GM20431 (cell line): ENCODE measurements around the gene TGFB3.
"Not testable (repeated sequence)": the region's sequence is repeated elsewhere in the genome, so short reads cannot be mapped to it uniquely, and the experiment has no call there.

Experiments used
- in situ Hi-C: fragments of 300-500 bp; cut with MseI, MboI; formaldehyde crosslinking; loops from one replicate; pipeline ENCODE4 v1.15.0; 2020; ENCODE audit warnings: low sequenced_read_pairs; ENCODE audit not compliant: unreplicated experiment

Gene TGFB3

DNA sequence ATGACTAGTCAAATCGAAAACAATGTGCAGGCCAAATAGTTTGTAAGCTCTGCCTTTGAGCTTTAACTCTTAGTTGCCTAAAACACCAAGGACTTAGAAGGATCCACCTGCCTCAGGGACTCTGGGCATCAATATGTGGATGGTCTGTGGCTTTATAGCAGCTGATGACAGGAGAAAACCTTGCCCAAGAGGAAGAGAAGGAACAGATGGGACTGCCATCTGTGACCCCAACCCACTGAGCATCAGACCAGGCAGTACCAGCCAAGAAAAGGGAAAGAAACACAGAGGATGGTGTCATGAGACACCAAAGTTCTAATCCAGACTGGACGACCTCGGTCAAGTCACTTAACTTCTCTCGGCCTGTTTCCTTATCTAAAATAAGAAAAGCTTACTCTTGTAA, 12.7 kb downstream of the TGFB3 start:
- in situ Hi-C loops, result no loop called here

DNA sequence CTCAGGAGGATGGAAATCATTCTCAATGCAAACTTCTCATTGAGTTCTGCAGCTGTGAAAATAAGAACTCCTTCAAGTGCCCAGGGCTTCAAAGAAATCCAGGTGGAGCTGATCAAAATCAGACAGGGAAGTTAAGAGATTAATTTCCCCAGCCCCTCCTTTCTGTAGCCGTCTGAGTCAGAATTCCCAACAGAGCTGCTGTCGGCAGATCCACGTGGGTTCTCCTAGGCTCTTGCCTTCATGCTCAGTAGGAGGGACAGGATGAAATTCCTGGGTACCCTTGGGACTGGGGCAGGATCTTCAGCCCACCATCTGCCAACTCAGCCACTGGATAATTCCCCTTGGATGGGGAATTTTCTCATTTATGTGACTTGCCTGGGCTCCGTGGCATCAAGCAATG, 13.3 kb downstream of the TGFB3 start:
- in situ Hi-C loops, result no loop called here

DNA sequence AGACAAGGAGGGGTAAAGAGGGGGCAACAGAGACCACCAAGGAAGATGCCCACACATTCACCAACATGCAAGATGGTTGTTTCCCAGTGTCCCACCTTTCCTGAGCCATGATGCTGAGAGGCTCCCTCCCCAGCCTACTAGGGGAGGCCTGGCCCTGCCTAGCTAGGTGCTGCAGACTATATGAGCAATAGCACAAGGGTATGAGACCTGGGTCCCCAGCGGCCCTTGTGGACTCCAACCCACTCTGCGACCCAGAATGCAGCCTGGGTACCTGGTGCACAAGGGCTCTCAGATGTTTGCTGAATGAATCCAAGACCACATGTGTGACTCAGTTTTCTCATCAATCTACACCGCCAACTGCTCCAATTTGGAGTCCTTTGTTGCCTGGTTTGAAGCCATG, 13.9 kb downstream of the TGFB3 start:
- in situ Hi-C loops, result no loop called here

DNA sequence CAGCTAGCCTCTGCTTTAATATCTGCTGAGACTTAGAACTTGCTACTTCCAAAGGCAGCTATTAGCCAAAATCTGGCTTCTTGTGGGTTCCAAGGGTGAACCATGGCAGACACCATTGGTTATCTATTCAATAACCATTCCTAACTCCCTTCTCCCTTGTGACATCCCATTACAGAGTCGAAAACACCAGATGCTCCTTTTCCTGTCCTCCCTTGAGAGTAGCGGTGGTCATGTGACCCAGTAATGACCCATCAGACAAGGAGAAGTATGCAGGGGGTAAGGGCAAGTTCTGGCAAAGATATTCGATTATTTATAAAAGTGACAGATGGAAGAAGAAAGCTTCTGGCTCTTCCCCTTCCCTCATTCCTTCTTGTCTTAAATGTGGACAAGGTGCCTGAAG, 20.1 kb downstream of the TGFB3 start:
- in situ Hi-C loops, result no loop called here

DNA sequence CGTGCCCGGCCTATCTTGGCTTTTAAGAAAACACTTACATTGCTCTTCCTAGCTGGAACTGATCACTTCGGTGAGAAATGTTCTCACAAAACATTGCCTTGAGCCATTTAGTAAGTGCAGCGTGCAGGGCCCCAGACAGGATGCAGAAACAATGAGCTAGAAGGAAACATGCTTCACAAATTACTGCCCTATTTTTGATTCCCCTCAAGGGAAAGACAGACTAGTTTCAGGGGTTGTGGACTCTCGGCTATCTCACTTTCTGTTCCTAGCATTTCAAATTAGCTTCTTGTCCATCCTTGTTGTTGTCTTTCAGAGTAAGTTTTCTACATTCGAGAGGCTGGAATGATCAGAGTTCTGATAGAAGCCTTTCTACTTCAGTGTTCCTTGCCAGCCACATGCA, 21.6 kb downstream of the TGFB3 start:
- in situ Hi-C loops, result no loop called here

- in situ Hi-C loops, result no loop called here
Observed at GRCh38 chr14:75959031-75959430, 22.8 kb downstream of the TGFB3 start.

DNA sequence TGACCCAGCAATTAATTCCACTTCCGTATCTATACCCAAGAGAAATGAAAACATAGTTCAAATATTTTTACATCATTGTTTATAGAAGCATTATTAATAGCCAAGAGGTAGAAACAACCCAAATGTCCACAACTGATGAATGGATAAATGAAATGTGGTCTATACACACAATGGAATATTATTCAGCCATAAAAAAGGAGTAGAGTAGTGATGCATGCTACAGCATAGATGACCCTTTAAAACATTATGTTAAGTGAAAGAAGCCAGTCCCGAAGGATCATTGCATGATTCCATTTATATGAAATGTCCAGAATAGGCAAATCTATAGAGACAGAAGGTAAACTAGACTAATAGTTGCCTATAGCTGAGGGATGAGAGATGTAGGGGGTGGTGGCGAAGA, 29.3 kb downstream of the TGFB3 start:
- in situ Hi-C loops, result no loop called here

DNA sequence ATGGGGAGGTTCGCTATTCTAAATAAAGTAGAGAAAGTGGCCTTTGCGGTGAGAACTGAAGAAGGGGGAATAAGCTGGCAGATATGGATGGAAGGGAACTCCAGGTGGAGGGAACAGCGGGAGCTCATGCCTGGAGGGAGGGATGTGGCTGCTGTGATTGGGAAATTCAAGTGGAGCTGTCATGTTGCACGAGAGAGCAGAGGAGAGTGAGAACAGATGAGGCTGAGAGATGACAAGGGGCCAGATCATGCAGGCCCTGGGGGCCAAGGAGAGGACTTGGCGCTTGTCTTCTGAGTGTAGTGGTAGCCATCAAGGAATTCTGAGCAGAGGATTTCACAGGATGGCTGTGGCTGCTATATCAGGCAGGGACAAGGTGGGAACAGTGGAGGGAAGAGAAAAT, 35.0 kb downstream of the TGFB3 start:
- in situ Hi-C loops, result no loop called here

GRCh38 chr14:75944607-75945241, 37.1 kb downstream of the TGFB3 start:
- in situ Hi-C loops, result no loop called here

DNA sequence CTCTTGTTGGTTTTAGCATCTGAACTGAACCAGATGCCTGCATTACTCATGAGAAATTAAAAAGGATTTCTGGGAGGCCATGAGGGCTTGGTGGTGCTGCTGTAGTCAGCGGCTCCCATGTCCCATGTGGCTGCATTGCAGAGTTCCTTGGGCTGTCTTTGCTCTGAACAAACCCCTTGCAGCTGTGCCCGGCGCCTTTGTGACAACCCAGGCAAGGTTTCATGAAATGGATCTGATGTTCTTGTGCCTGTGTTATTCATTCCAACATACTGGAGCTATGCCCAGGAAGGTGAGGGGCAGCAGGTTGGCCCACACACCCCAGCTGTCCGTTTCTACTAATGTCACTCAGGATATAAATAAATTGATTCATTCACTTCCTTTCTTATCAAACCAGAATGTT, 40.8 kb downstream of the TGFB3 start:
- in situ Hi-C loops, result no loop called here

GRCh38 chr14:75939200-75939599, 42.6 kb downstream of the TGFB3 start:
- in situ Hi-C loops, result no loop called here

DNA sequence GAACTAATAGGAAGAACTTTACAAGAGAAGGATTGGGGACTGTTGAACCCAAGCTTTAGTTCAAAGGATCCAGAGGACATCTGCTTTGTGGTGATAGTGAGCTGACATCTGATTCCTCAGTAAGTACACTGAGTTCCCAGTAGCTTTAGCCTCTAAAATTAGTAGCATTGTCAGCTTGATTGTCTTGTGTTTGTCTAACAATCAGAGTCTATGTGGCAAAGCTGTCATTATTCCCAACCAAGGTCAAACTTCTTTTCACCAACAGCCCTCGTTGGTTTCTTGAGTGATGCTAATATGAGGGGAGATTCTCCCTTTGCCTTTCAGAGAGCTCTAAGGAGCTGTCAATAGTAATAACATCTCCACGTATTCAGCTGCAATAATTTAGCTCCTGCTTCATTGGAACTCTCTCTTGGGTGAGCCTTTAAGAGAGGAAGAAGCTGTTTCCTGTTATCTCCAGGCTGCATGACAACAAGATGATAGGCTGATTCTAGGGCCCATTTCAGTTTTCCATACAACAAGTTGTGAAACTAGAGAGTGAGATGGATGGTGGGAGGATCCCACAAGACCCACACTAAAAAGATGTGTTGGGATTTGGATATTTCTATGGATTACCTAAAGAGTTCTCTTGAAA, 46.7 kb downstream of the TGFB3 start:
- in situ Hi-C loops, result no loop called here

- in situ Hi-C loops, result no loop called here
Observed at GRCh38 chr14:75933712-75934296, 48.0 kb downstream of the TGFB3 start.

- in situ Hi-C loops, result no loop called here
Observed at GRCh38 chr14:75928690-75929181, 53.1 kb downstream of the TGFB3 start.

GRCh38 chr14:75927564-75928087, 54.2 kb downstream of the TGFB3 start:
- in situ Hi-C loops, result no loop called here

- in situ Hi-C loops, result no loop called here
Observed at GRCh38 chr14:75926431-75927115, 55.2 kb downstream of the TGFB3 start.

DNA sequence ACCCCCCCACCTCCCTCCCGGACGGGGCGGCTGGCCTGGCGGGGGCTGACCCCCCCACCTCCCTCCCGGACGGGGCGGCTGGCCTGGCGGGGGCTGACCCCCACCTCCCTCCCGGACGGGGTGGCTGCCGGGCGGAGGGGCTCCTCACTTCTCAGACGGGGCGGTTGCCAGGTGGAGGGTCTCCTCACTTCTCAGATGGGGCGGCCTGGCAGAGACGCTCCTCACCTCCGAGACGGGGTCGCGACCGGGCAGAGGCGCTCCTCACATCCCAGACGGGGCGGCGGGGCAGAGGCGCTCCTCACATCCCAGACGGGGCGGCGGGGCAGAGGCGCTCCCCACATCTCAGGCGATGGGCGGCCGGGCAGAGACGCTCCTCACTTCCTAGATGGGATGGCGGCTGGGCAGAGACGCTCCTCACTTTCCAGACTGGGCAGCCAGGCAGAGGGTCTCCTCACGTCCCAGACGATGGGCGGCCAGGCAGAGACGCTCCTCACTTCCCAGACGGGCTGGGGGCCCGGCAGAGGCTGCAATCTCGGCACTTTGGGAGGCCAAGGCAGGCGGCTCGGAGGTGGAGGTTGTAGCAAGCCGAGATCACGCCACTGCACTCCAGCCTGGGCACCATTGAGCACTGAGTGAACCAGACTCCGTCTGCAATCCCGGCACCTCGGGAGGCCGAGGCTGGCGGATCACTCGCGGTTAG, 56.5 kb downstream of the TGFB3 start:
- in situ Hi-C loops, result not testable (repeated sequence)

GRCh38 chr14:75920421-75920820, 61.4 kb downstream of the TGFB3 start:
- in situ Hi-C loops, result not testable (repeated sequence)

GRCh38 chr14:75917946-75918335, 63.9 kb downstream of the TGFB3 start:
- in situ Hi-C loops, result no loop called here

GRCh38 chr14:75917322-75917945, 64.4 kb downstream of the TGFB3 start:
- in situ Hi-C loops, result no loop called here
